Tibial nerve (tissue), 4 donors: ENCODE measurements around the gene LAIR1.

ENCODE experiments used
- EP300 ChIP-seq, 2 donors: sonication (generic); formaldehyde crosslinking; IDR thresholded peaks; one replicate each; pipeline ENCODE4 v1.6.1; 2017; ENCODE audit warnings: antibody characterized with exemption in 2 of 2, mild to moderate bottlenecking in 1 of 2
- POLR2A ChIP-seq, 2 donors: fragments of 450-650 bp; IDR thresholded peaks; one replicate each; pipeline ENCODE4 v1.6.1; 2017; ENCODE audit warnings: antibody characterized with exemption in 2 of 2, mild to moderate bottlenecking in 2 of 2, moderate library complexity in 2 of 2
- TF ChIP-seq, protein P1 (sequence below), 5 experiments: fragments of 200-600 bp in 3 of 5; fragments of 450-650 bp in 2 of 5; sonication (generic) in 3 of 5; IDR thresholded peaks; one replicate each; pipeline ENCODE4 v1.5.1; 2016 to 2019; ENCODE audit warnings: antibody characterized with exemption in 5 of 5, mild to moderate bottlenecking in 3 of 5, moderate library complexity in 2 of 5

DNA sequence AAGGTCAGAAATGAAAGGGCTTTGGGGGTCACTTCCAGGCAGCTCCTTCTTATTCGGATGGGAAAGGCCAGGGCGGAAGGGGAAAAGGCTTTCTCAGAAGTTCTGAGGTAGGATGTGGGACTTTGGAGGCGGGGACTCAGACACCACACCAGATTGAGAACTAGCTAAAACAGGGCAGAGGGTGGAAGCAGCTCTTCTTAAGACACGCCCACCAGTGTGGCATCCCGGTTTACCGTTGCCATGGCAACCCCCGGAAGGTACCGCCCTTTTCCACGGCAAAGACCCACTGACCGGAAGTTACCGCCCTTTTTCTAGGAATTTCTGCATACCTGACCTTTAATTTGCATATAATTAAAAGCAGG lies 48.0 kb downstream of the LAIR1 start:
- TF ChIP-seq, protein P1, sequence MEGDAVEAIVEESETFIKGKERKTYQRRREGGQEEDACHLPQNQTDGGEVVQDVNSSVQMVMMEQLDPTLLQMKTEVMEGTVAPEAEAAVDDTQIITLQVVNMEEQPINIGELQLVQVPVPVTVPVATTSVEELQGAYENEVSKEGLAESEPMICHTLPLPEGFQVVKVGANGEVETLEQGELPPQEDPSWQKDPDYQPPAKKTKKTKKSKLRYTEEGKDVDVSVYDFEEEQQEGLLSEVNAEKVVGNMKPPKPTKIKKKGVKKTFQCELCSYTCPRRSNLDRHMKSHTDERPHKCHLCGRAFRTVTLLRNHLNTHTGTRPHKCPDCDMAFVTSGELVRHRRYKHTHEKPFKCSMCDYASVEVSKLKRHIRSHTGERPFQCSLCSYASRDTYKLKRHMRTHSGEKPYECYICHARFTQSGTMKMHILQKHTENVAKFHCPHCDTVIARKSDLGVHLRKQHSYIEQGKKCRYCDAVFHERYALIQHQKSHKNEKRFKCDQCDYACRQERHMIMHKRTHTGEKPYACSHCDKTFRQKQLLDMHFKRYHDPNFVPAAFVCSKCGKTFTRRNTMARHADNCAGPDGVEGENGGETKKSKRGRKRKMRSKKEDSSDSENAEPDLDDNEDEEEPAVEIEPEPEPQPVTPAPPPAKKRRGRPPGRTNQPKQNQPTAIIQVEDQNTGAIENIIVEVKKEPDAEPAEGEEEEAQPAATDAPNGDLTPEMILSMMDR (IDR thresholded peaks at IDR 0.05): no peak
- TF ChIP-seq POLR2A (IDR thresholded peaks at IDR 0.05) (no peak), EP300 (IDR thresholded peaks at IDR 0.05) (no peak)
